Panc1 (cell line): ENCODE results near the gene MUC5AC. TPM values are rescaled to one million over a fixed set of nuclear protein-coding genes. Genes with fewer than 3 reads are reported as not detected.

Experiments used
- ATAC-seq: fragments of 200-7000 bp; cut with Tn5 transposase; 2 replicates; pipeline ENCODE4 v1.9.1; 2020; ENCODE audit warnings: mild to moderate bottlenecking, moderate library complexity
- BruUV-seq: library from RNA; stranded (reverse); fragments of 400-500 nt; replicated peaks from 2 replicates; lab custom pipeline; 2021; lab: Mats Ljungman, UMichigan
- CTCF ChIA-PET: fragments of 300-600 bp; sonication (Branson Sonifier 250); formaldehyde crosslinking; loops from one replicate; lab custom pipeline; 2022; ENCODE audit warnings: antibody characterized with exemption; lab: Charles Lee
- POLR2A ChIA-PET: fragments of 300-600 bp; sonication (Branson Sonifier 250); formaldehyde crosslinking; loops from one replicate; lab custom pipeline; 2022; ENCODE audit warnings: antibody characterized with exemption; lab: Charles Lee
- DNase-seq: peaks from one replicate; pipeline ENCODE4 v3.0.0-alpha.2; 2010; ENCODE audit warnings: low read depth, low spot score
- H3K27ac ChIP-seq: 2 replicates; pipeline ENCODE4 v1.5.1; 2011; ENCODE audit warnings: mild to moderate bottlenecking, low read length, inconsistent platforms
- H3K27me3 ChIP-seq: fragments of 200-500 bp; sonication (Bioruptor generic); 2 replicates; pipeline ENCODE4 v1.6.0; 2014; ENCODE audit warnings: low read length, inconsistent platforms; ENCODE audit not compliant: control insufficient read depth, insufficient read depth
- H3K36me3 ChIP-seq: fragments of 200-500 bp; sonication (Bioruptor generic); 2 replicates; pipeline ENCODE4 v1.5.1; 2014; ENCODE audit warnings: inconsistent platforms, mild to moderate bottlenecking, low read length, moderate library complexity; ENCODE audit not compliant: control insufficient read depth, insufficient read depth
- H3K4me1 ChIP-seq: 2 replicates; pipeline ENCODE4 v1.5.1; 2011; ENCODE audit warnings: inconsistent platforms, mild to moderate bottlenecking, low read length, moderate library complexity; ENCODE audit not compliant: control insufficient read depth, insufficient read depth
- H3K4me3 ChIP-seq, 2 experiments: 2 replicates each; pipeline ENCODE4 v1.5.1; 2011 to 2012; ENCODE audit warnings: low read depth in 2 of 2, low read length in 2 of 2, mild to moderate bottlenecking in 2 of 2, inconsistent platforms in 1 of 2, moderate library complexity in 1 of 2
- H3K9me3 ChIP-seq: fragments of 200-500 bp; sonication (Bioruptor generic); 2 replicates; pipeline ENCODE4 v1.5.1; 2014; ENCODE audit warnings: low read depth, mild to moderate bottlenecking, inconsistent platforms, low read length, moderate library complexity; ENCODE audit not compliant: control insufficient read depth, insufficient read depth
- CTCF ChIP-seq: fragments of 450-650 bp; IDR thresholded peaks from 2 replicates; pipeline ENCODE4 v1.5.1; 2017; ENCODE audit warnings: mild to moderate bottlenecking
- REST ChIP-seq, 2 experiments: IDR thresholded peaks; 2 replicates each; pipeline ENCODE4 v1.6.1; 2011 to 2012; ENCODE audit warnings: low read depth in 2 of 2, control low read depth in 1 of 2, low read length in 1 of 2, mild to moderate bottlenecking in 1 of 2, moderate library complexity in 1 of 2; ENCODE audit not compliant: insufficient read depth in 1 of 2
- SIN3A ChIP-seq: IDR thresholded peaks from 2 replicates; pipeline ENCODE4 v1.6.1; 2012; ENCODE audit warnings: low read depth, mild to moderate bottlenecking, low read length, moderate library complexity, borderline replicate concordance; ENCODE audit not compliant: insufficient read depth
- TCF7L2 ChIP-seq: IDR thresholded peaks from 2 replicates; pipeline ENCODE4 v1.6.1; 2011; ENCODE audit warnings: mild to moderate bottlenecking, low read depth, low read length, inconsistent platforms
- in situ Hi-C: cut with HindIII; loops from 2 replicates; pipeline ENCODE4 v1.10.0; 2016; ENCODE audit warnings: low sequenced_read_pairs, low pct_unique_long_range_greater_than_20kb
- intact Hi-C: fragments of 100-400 bp; cut with micrococcal nuclease; formaldehyde crosslinking; loops from one replicate; pipeline ENCODE4 v1.10.0; 2022; ENCODE audit not compliant: unreplicated experiment
- total RNA-seq: library from RNA; stranded (reverse); gene quantifications from one replicate; pipeline ENCODE4 v1.2.1, GENCODE V29; 2021; ENCODE audit not compliant: unreplicated experiment

Gene MUC5AC
- total RNA-seq, 1 experiment from 2014 or later: 0.03 TPM

GRCh38 chr11:1128311-1129142 lies 29.2 kb upstream of the MUC5AC start:
- no TSS peak for BruUV-seq
- no peak for TF ChIP-seq CTCF
- in situ Hi-C loops (no loop called here), intact Hi-C loops (no loop called here)
- Histone ChIP-seq H3K36me3 (no peaks in the 10 kb centered on the region), H3K4me3 (no peak overlapping the region), H3K27me3 (no peaks in the 10 kb centered on the region), H3K4me1 (0 out of 2 replicates have a peak, but pooled peaks cover 10% of the 10 kb centered on the region), H3K9me3 (0 out of 2 replicates have a peak, but pooled peaks cover under 1% of the 10 kb centered on the region), H3K27ac (no peak overlapping the region)
- DNase-seq (no peak), ATAC-seq (peak; percentile 20; the same call in 1 of the 2 replicates)
- ChIA-PET CTCF (interaction anchor here (0.6 kb wide), 1 partner anchor 96 kb away, joined by 3 read pairs; no protein-coding TSS in a partner anchor), POLR2A (interaction anchor here (0.6 kb wide), 1 partner anchor 207 kb away, joined by 6 read pairs; no protein-coding TSS in a partner anchor)

- POLR2A ChIA-PET: no interaction called here
- Histone ChIP-seq H3K9me3 (peaks cover 7% of the 10 kb centered on the region; the same call in 1 of the 2 replicates), H3K4me1 (0 out of 2 replicates have a peak, but pooled peaks cover 10% of the 10 kb centered on the region), H3K4me3 (no peak overlapping the region), H3K27ac (no peak overlapping the region), H3K36me3 (no peaks in the 10 kb centered on the region), H3K27me3 (no peaks in the 10 kb centered on the region)
- TF ChIP-seq TCF7L2 (no peak), REST (IDR thresholded peaks at IDR 0.05; ENCODE audit: insufficient read depth in 1 of 2, low read depth in 2 of 2, low read length in 1 of 2) (0 out of 4 replicates have a peak, but pooled peaks of 1 of the 2 experiments have one; percentile 9), SIN3A (no peak)
- ATAC-seq (peak; percentile 39), DNase-seq (no peak)
- in situ Hi-C loops (no loop called here), intact Hi-C loops (no loop called here)
- BruUV-seq: no TSS peak
- CTCF ChIA-PET: no interaction called here
These were observed 28.6 kb upstream of the MUC5AC start for GRCh38 chr11:1129143-1129610.
